GM19239 (cell line): ENCODE data around the gene KRTAP19-8.
A peak's percentile ranks its signal among the peaks of the same experiment; 100 is the strongest.

ENCODE experiments used
- DNase-seq: peaks from one replicate; pipeline ENCODE4 v3.0.0; 2011; ENCODE audit warnings: low spot score; ENCODE audit not compliant: insufficient read length
- FAIRE-seq: peaks from 2 replicates; lab custom pipeline; 2011; peaks lifted over from hg19 to GRCh38; lab: Jason Lieb, UNC

Gene KRTAP19-8

DNA sequence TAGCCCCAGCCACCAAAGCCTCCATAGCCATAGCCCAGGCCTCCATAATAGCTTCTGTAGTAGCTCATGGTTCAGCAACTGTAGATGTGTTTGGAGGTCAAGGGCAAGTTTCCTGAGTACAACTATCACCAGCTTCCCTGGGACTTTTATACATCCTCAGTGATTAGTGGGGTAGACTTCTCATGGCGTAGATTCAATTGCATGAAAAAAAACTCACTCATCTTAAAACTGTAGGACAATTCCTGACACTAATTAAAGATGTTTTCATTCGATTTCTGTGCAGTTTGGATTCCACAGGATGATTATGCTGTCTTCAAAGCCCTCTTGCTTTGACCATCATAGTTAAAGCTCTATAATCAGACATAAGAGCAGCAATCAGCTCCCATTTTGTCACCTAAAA is at the start of gene KRTAP19-8:
Gene KRTAP19-8 (minus strand): TSS at position 101 of the 400 bp plus-strand sequence. CDS start 33 bp downstream, at position 68.
- DNase-seq (no peak), FAIRE-seq (no peak)

- DNase-seq = no peak
- FAIRE-seq = no peak
These were observed 49.6 kb upstream of the KRTAP19-8 start for GRCh38 chr21:31087639-31088473.

DNA sequence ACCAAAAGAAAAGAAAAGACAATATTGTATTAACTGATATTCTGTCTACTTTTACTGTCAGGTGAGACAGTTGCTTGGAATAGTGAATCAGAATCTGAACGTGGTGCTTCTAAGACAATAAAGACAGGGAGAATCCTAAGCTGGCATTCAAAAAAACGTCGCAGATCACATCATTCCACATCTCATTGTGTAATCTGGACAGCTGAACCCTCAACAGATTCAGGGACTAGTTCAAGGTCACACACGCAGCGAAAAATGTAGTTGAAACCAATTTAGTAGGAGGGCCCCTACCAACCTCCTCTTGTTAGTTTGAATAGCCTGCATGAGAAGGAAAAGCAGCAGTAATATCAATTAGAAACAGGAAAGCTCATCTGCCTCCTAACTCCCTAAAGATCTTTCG is 46.4 kb upstream of the KRTAP19-8 start:
- DNase-seq (no peak), FAIRE-seq (no peak)

GRCh38 chr21:31078796-31079195 is 40.5 kb upstream of the KRTAP19-8 start:
- DNase-seq (no peak), FAIRE-seq (peak; percentile 49)

- no peak for FAIRE-seq
- DNase-seq = no peak
These were observed 39.9 kb upstream of the KRTAP19-8 start for GRCh38 chr21:31078216-31078615.

GRCh38 chr21:31075848-31076247 is 37.6 kb upstream of the KRTAP19-8 start:
- no peak for DNase-seq
- no peak for FAIRE-seq

DNA sequence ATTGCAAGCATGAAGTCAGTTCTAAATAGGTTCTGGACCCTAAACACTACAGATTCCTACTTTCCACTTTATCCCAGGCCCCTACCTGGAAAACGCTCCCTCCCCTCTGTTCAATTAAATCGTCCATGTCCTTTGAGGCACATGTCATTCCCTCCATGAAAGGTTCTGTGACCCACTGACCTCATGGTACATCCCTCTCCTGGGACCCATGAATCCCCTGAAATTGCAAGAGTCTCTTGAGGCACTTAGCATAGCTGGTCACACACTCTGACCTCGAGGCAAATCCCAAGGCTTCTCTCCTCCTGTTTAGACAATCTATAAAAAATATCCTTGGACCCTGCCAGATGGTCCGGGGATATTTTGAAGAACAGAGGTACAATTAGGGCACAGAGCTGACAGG is 34.3 kb upstream of the KRTAP19-8 start:
- no peak for DNase-seq
- no peak for FAIRE-seq

DNA sequence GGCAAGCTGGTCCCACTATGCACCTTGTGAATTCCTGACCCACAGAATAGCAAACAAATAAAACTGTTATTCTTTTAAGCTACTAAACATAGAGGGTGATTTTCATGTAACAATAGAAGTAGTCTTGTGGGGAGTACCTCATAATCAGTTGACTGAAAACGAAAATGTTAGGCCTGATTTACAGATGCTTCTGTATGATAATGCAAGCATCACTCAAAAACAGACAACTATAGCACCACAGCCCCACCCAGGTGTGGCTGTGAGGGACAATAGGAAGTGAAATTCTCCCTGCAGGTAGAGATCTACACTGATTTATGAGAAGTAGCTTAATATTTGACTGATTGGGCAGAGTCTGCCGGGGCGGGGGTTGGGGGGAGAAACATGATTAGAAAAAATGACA is 26.5 kb upstream of the KRTAP19-8 start:
- FAIRE-seq = no peak
- DNase-seq = no peak

DNA sequence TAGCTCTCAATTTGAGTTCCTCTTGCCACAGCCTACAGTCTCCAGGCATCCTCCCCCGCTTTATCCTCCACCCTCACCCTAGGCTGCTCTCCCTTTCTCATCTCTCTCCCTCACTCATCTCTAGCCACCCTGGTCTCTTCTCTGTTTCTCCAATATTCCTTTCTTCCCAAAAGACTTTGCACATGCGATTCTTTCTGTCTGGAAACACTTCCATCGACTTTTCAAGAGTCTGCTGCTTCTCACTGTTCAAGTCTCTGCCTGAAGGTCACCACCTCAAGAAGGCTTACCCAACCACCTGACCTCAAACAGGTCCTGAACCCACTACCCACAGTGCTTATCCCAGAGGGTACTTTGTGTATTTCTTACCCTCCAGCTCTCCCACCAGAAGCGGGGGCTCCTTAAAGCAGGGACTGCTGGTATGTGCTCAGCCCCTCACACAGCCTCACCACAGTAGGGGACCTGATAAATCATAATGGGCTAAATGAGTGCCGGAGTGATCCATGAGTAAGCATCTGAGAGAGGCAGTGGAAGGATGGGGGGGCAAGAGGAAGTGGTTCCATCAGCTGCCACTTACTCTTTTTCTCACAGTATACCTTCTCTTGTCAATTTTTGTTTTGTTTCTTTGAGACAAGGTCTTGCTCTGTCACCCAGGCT is 14.3 kb upstream of the KRTAP19-8 start:
- DNase-seq (no peak), FAIRE-seq (no peak)

DNA sequence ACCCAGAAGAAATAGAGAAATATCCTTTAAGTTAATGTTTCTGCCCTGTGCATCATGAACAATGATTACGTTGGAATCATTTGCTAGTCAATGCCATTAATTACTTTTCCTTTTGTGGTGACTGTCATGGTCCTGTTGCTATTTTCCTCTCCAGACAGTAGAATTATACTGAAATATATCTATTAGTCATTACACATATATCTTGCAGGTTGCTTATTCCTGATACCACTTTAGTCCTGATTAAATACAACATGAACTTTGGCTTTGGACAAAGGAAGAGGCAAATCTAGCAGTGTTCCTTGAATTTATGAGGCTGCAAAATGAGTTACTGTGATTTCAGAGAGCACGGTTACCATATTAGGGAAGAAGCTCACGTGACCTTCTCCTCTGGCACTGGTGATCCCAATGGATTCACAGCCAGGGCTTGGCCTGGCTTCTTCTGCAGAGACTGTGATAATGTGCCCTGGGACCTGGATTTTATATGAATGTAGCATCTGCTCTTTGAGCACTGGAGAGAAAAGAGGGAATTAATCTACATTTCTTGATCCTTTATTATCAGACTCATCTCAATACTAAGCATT is 12.4 kb upstream of the KRTAP19-8 start:
- FAIRE-seq (no peak), DNase-seq (no peak)

DNA sequence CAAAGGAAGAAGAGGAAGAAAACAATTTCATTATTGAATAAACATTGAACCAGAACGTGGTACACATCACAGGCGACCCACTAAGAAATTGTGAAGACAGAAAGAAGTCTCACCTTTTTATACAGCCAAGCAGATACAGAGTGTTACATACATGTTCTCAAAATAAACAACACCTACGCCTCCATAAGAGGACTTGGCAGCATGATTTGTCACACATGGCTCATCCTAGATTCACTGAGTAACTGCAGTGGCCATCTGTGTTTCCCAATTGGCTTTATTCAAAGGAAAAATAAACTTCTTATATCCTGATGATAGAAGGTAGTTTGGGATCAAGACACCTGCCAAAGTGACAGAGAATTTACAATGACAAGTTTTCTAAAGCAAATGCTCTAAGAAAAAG is 7.6 kb upstream of the KRTAP19-8 start:
- no peak for FAIRE-seq

DNA sequence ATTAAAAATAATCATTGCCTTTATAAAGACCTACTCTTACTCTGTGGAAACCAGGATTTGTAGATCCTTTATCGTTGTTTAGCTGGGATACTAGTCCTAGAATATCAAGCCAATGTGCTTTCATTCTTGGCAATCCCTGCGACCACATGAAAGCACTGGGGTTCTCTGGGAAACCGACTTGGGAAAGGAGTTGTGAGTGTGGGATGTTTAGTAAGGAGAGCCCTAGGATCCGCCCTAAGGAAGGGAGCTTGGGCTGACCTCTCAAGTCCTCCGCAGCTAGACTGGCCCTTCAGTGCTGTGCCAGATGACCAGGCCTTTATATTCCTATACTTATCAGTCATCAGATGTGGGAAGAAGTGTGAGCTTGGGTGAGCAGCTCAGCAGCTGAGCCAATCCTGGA is 5.2 kb upstream of the KRTAP19-8 start:
- no peak for DNase-seq
- no peak for FAIRE-seq

More for the DNA sequence above, 7.6 kb upstream of the KRTAP19-8 start:
- DNase-seq = no peak

DNA sequence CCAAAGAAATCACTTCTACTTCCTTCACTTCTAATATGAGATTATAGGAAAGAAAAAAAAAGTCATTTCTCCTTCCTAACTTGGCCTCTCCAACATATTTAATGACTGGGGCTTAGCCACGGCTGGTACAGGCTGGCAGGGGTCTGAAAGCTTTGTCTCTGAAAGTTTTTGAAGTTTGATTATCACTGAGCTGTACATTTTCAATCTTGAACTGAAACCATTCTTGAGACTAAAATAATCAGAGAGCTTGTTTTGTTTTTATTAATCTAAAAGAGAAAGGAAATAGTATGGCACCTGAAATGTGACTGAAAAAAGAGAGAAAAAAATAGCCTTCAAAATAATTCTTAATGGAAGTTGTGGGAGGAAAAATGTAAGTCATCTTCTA is 3.8 kb upstream of the KRTAP19-8 start:
- FAIRE-seq (no peak), DNase-seq (no peak)

DNA sequence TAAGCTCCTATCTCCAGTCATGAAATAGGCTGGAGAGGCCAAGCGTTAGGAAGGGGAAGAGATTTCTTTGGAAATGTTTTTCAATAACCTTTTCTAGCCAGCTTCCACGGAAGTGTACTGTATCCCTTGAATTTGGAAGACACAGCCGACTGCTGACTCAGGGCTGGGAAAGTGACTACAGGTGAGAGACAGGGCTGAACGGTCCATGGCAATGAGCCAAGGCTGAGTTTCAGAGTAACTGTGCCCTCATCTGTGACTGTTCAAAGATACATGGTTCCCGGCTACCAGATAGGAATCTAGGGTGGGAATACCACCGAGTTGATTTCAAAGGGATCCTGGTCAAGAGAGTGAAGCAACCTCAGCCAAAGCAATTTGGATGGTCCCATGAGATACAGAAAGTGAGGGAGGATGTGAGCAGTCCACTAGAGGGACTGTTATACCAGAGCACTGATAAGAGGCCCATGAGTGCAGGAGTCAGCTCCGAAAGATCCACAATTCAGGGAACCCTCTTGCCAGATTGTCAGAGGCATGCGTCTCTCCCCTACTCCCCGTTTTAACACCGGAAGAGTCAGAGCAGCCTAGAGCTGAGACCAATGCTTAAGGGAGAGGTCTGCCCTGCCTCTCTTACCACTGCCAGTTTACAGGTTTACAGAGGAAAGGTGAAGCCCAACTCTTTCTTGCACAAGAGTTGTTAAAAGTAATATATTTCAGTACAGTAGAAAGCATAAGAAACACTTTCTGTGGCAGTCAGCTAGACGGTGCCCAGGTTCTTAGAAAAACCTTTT is 3.2 kb upstream of the KRTAP19-8 start:
- DNase-seq (no peak), FAIRE-seq (peak; percentile 53)

DNA sequence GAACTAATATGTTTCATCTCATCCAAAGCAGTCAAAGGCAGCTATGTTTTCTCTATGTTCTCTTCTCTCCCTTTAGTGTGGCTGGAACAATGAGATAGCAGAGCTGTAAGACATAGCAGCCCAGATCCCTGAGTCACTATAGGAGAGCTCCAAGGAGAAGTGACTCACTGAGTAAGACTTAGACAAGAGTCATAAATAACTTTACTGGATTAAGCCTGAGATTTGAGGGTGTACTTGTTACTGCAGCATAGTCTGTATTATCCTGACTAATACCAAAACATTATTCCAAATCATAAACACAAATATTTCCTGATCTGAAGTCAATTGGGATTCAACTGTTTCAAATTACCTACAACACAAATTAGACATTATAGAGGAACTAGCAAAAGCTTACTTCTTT is 3.9 kb downstream of the KRTAP19-8 start:
- no peak for DNase-seq
- no peak for FAIRE-seq

DNA sequence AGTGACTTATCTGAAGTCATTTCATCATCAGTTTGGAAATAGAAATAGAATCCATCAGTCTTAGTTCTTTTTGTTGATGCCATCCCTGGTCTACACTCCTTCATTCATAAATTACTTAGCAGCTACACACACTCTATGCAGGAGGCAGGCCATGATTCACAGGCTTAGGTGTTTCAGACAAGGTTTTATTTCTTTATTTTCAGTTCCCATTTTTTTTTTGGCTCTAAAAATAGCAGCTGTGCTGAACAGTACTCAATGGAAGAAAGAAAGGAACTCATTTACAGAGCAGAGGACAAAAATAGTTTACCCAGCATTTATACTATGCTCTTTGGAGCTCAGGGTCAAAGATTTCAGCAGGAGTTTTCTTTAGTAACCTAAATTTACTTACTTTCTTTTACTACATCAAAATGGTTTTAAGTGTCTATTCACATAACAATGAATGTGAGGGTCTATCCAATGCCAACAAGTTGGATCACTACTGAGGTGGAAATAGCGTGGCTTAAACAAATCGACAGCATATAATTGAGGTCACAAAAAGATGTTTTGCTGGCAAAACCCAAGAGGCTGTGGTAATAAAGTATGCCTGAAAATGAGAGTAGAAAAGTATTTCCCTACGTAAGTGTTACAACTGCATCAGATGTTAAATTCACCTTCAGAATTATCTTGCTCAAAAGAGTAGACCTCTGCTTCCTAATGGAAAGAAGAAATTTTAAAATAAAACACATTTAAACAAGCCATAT is 7.7 kb downstream of the KRTAP19-8 start:
- DNase-seq = no peak
- FAIRE-seq = no peak

GRCh38 chr21:31023680-31024079 is 14.6 kb downstream of the KRTAP19-8 start:
- no peak for DNase-seq
- FAIRE-seq = no peak

DNA sequence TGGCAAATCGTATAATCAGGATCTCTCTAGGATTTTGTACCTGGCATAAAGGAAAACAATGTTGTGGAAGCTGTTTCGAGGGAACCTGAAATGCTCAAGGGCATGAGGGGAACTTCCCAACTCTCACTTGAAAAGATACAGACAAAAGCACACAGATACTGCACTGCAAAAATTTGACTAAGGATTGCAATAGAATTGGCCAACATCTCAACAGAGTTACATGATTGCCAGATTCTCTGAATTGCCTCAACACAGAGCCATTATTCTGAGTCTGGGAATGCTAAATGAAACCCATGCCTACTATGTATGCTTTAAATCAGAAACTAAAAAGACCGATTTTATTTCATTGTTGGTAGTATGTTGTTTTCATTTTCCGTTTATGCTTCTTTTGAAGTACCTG is 16.0 kb downstream of the KRTAP19-8 start:
- DNase-seq = no peak
- no peak for FAIRE-seq

DNA sequence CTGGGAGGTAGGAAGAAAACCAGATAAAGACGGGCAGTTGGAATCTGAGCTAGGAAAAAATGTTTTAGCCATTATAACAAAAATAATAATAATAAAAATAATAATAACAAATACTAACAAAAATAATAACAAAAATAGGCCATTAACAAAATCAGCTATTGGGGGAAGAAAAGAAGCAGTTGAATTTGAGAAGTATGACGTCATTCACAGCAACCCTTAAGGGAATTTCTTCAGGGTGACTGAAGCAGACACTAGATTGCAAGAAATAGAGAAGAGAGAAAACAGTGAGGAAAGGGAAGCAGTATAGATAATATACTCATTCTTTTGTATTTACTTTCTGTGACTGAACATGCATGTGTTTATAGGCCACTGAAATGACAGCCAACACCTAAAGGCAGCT is 20.0 kb downstream of the KRTAP19-8 start:
- no peak for FAIRE-seq

GRCh38 chr21:31014891-31015290 is 23.4 kb downstream of the KRTAP19-8 start:
- DNase-seq (no peak), FAIRE-seq (no peak)

More for the DNA sequence above, 20.0 kb downstream of the KRTAP19-8 start:
- DNase-seq = no peak
